Hepatocyte (in vitro differentiated cells): ENCODE data around the gene SYTL3.

Experiments
- CTCF ChIP-seq: fragments of 200-600 bp; sonication (generic); IDR thresholded peaks from 2 replicates; pipeline ENCODE4 v1.5.1; 2016; ENCODE audit warnings: antibody characterized with exemption, mild to moderate bottlenecking; ENCODE audit not compliant: poor library complexity
- EZH2 ChIP-seq: fragments of 200-600 bp; sonication (generic); IDR thresholded peaks from 2 replicates; pipeline ENCODE4 v1.6.1; 2016; ENCODE audit warnings: antibody characterized with exemption, mild to moderate bottlenecking, borderline replicate concordance

DNA sequence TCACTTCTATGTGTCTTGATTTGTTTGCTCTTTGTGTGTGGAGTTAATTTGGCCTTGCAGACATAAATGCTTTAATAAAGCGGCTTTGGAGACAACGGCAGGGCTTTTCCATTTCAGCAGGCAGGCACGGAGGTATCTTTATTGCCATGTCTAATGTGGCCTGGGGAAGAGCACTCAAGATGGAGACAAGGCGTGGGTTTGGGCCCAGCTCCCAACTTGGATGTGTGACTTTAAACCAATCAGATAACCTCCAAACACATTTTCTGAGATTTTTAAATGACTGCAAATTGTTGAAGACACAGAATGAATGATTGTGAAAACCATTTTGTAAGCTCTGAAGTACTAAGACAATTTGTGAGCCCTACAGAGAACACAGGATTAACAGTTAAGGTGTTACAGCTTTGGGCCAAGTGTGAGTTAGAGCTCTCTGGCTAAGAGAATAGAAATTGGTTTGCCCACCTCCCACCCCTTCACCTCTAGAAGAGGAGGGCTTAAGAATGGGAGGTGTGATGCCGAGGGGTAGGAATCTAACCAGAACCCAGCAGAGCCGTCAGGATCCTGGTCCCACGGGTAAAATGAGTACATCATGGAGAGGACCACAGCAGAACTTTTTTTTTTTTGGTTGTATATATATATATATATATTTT lies 14.3 kb upstream of the SYTL3 start:
- TF ChIP-seq CTCF, result no peak
- no peak for TF ChIP-seq EZH2
